Muscle of leg (tissue), 11 donors: ENCODE data around the gene RAB5IF. TPM values are rescaled to one million over a fixed set of nuclear protein-coding genes. Genes with fewer than 3 reads are reported as not detected.

ENCODE experiments used
- DNase-seq: peaks from one replicate; pipeline ENCODE4 v3.0.0; 2013
- H3K27ac ChIP-seq: one replicate; pipeline ENCODE4 v1.5.1; 2013; ENCODE audit warnings: mild to moderate bottlenecking, low read length, control low read depth
- H3K27me3 ChIP-seq: one replicate; pipeline ENCODE4 v1.6.1; 2013; ENCODE audit warnings: low read length; ENCODE audit not compliant: control insufficient read depth, insufficient read depth
- H3K36me3 ChIP-seq: one replicate; pipeline ENCODE4 v1.6.1; 2013; ENCODE audit warnings: low read length; ENCODE audit not compliant: control insufficient read depth, insufficient read depth
- H3K4me1 ChIP-seq: one replicate; pipeline ENCODE4 v1.6.1; 2013; ENCODE audit warnings: low read length; ENCODE audit not compliant: control insufficient read depth, insufficient read depth
- H3K4me3 ChIP-seq: one replicate; pipeline ENCODE4 v1.5.1; 2013; ENCODE audit warnings: low read length, control low read depth
- H3K9me3 ChIP-seq: replicated peaks from 2 replicates; pipeline ENCODE4 v1.6.1; 2013; ENCODE audit warnings: low read depth, low read length; ENCODE audit not compliant: control insufficient read depth
- WGBS: methylation state at CpG from one replicate; pipeline ENCODE4 v1.1.5; 2013; ENCODE audit warnings: missing lambda C conversion rate; ENCODE audit not compliant: insufficient coverage; 5-methylcytosine and 5-hydroxymethylcytosine counted together
- polyA plus RNA-seq, 8 donors: library from polyadenylated mRNA; unstranded; fragments of 120-200 nt; gene quantifications; one replicate each; pipeline versions ENCODE4 v1.2.1 to v1.2.3, GENCODE V29; 2013; ENCODE audit warnings: inconsistent platforms in 1 of 8, low replicate concordance in 1 of 8; ENCODE audit not compliant: insufficient read length in 8 of 8, insufficient read depth in 1 of 8
- total RNA-seq: library from RNA; stranded (reverse); fragments of 120-200 nt; gene quantifications from one replicate; pipeline ENCODE4 v1.2.4, GENCODE V29; 2013

RAB5IF gene
- total and polyA plus RNA-seq, 9 donors, result 38.7 to 52.3 (median 44.9) TPM

DNA sequence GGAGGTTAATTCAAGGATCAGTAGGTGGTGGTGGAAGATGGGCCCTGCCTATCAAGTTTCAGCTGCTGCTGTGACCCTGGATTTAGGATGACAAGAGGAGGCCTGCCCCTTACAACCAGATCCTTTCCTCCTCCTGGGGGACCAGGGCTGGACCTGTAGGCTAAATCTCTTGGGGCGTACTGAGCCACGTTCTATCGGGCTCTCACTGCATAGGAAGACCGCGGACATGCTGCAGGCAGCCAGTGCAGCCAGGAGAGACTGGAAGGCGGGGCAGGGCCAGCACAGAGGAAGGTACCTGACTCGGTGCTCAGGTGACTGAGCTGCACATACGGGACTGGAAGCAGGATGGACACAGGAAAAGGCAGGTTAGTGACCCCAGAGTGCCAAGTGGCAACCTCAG lies 48.9 kb downstream of the RAB5IF start:
- H3K36me3 ChIP-seq, result peaks cover 26% of the 10 kb centered on the region
- no peak overlapping the region for H3K27ac ChIP-seq
- no peak overlapping the region for H3K4me3 ChIP-seq
- H3K27me3 ChIP-seq, result no peaks in the 10 kb centered on the region
- H3K9me3 ChIP-seq, result no peaks in the 10 kb centered on the region
- WGBS, result 84% methylated on average over 8 of the region's 8 CpGs
- no peaks in the 10 kb centered on the region for H3K4me1 ChIP-seq
- DNase-seq, result no peak

DNA sequence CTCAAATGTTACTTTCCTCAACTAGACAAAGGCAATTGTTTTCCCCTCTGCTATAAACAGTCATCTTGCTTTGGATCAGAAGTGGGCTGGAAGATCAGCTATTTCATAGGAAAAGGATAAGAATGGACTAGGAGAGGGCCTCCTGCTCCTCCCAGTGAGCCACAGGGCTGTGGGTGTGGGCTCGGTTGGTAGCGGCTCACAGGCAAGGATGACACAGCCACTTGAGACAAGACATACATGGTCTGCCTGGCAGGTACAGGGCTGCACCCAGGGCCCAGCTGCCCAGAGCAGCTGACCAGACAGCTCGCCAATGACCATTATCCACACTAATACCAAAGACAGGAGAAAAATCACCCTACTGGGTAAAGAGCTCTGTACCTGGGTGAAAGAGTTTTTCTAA lies 49.4 kb downstream of the RAB5IF start:
- H3K27ac ChIP-seq, result no peak overlapping the region
- DNase-seq, result no peak
- no peaks in the 10 kb centered on the region for H3K4me1 ChIP-seq
- no peak overlapping the region for H3K4me3 ChIP-seq
- 92% methylated on average over 2 of the region's 3 CpGs for WGBS
- H3K9me3 ChIP-seq, result no peaks in the 10 kb centered on the region
- peaks cover 26% of the 10 kb centered on the region for H3K36me3 ChIP-seq
- no peaks in the 10 kb centered on the region for H3K27me3 ChIP-seq

DNA sequence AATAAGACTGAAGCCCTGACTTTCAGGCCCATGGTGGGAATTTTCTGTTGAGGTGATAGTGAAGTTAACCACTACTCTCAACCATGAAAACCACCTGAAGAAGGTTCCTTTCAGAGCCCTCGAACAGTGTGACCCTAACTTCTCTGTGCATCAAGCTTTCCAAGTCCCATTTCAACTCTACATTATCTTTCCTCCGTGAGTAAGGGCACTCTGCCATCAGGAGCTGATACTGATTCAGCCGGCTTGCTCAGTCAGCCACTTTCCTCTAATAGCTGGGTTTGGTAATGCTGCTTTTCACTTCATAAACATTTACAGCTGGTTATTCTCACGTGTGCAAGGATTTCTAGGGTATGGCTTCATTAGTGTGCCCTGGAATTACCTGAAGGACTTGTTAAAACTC lies 51.2 kb downstream of the RAB5IF start:
- H3K27me3 ChIP-seq, result no peaks in the 10 kb centered on the region
- no peaks in the 10 kb centered on the region for H3K4me1 ChIP-seq
- no peak overlapping the region for H3K4me3 ChIP-seq
- no peak overlapping the region for H3K27ac ChIP-seq
- no peaks in the 10 kb centered on the region for H3K9me3 ChIP-seq
- peaks cover 26% of the 10 kb centered on the region for H3K36me3 ChIP-seq
- WGBS, result 82% methylated on average over 1 of the region's 4 CpGs
- no peak for DNase-seq

DNA sequence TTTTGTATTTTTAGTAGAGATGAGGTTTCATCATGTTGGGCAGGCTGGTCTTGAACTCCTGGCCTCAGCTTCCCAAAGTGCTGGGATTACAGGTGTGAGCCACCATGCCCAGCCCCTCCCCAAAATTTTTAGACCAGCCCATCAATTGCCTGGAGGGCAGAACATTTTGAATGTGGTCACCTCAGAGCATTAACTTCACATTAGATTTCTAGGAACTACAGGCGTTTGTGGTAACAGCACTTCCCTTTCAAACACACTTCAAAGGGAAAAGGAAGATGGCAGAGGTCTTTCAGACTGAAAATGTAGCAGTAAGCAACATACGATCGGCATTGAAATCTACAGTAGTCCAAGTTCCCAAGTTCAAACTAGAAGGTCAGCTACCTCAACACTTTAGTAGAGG lies 52.7 kb downstream of the RAB5IF start:
- peaks cover 22% of the 10 kb centered on the region for H3K36me3 ChIP-seq
- H3K4me1 ChIP-seq, result no peaks in the 10 kb centered on the region
- no peak overlapping the region for H3K27ac ChIP-seq
- DNase-seq, result no peak
- no peaks in the 10 kb centered on the region for H3K27me3 ChIP-seq
- no peak overlapping the region for H3K4me3 ChIP-seq
- no CpG with 5 or more reads among the region's 3 CpGs for WGBS
- no peaks in the 10 kb centered on the region for H3K9me3 ChIP-seq

Other genes with a start within 250 kb of the RAB5IF start
- 162 TPM for gene MYL9, start 64.3 kb upstream of the RAB5IF start, total RNA-seq
- gene MYL9, start 64.3 kb upstream of the RAB5IF start, polyA plus RNA-seq, result 100 to 1,000 TPM; 311 to 621 (median 478) TPM
- 18.0 TPM for gene TGIF2, start 32.2 kb upstream of the RAB5IF start, total RNA-seq
- gene TGIF2, start 32.2 kb upstream of the RAB5IF start, polyA plus RNA-seq, result 10 to 100 TPM; 22.4 to 31.1 (median 25.1) TPM
- 0.09 TPM for gene SLA2, start 40.4 kb downstream of the RAB5IF start, total RNA-seq
- under 1 TPM; 0.16 to 0.37 (median 0.28) TPM for gene SLA2, start 40.4 kb downstream of the RAB5IF start, polyA plus RNA-seq
- gene NDRG3, start 140.3 kb downstream of the RAB5IF start, total RNA-seq, result 16.8 TPM
- 10 to 100 TPM; 15.0 to 22.3 (median 16.7) TPM for gene NDRG3, start 140.3 kb downstream of the RAB5IF start, polyA plus RNA-seq
- 12.1 TPM for gene DSN1, start 168.0 kb downstream of the RAB5IF start, total RNA-seq
- gene DSN1, start 168.0 kb downstream of the RAB5IF start, polyA plus RNA-seq, result 10 to 100 TPM in 7 of 8 donors, 1 to 10 TPM in 1; 7.6 to 14.5 (median 10.6) TPM